HEK293 (cell line): ENCODE data around the gene CA10.
A peak's percentile ranks its signal among the peaks of the same experiment; 100 is the strongest.

Experiments
- CTCF ChIA-PET: fragments of 350-600 bp; formaldehyde crosslinking; extraction: SDS; loops from one replicate; lab custom pipeline; 2021; ENCODE audit warnings: antibody characterized with exemption; lab: Yijun Ruan, JAX
- POLR2A ChIA-PET: fragments of 300-600 bp; formaldehyde crosslinking; extraction: SDS; loops from one replicate; lab custom pipeline; 2020; ENCODE audit warnings: antibody characterized with exemption, inconsistent platforms; lab: Yijun Ruan, JAX
- H3K27ac ChIP-seq: fragments of 200-500 bp; sonication (Bioruptor generic); 2 replicates; pipeline ENCODE4 v1.5.1; 2014; ENCODE audit warnings: low read depth, low read length, control low read depth, inconsistent platforms; ENCODE audit errors: extremely low read depth
- H3K36me3 ChIP-seq, 2 experiments: fragments of 200-500 bp in 1 of 2; sonication (Bioruptor generic) in 1 of 2; 1 replicate in 1 of 2; 2 replicates in 1 of 2; pipeline ENCODE4 v1.5.1; 2014 to 2017; ENCODE audit warnings: inconsistent platforms in 2 of 2, low read length in 2 of 2; ENCODE audit not compliant: control insufficient read depth in 2 of 2, insufficient read depth in 1 of 2
- H3K4me1 ChIP-seq: fragments of 200-500 bp; sonication (Bioruptor generic); 2 replicates; pipeline ENCODE4 v1.5.1; 2014; ENCODE audit warnings: mild to moderate bottlenecking, low read length, inconsistent platforms; ENCODE audit not compliant: control insufficient read depth, insufficient read depth
- H3K4me3 ChIP-seq: 2 replicates; pipeline ENCODE4 v1.5.1; 2011; ENCODE audit warnings: low read depth, mild to moderate bottlenecking, control low read depth, low read length, moderate library complexity
- H3K9me3 ChIP-seq: fragments of 200-500 bp; sonication (Bioruptor generic); 2 replicates; pipeline ENCODE4 v1.5.1; 2014; ENCODE audit warnings: low read depth, low read length, inconsistent platforms; ENCODE audit not compliant: control insufficient read depth, insufficient read depth
- CTCF ChIP-seq: fragments of 450-650 bp; formaldehyde crosslinking; IDR thresholded peaks from 2 replicates; pipeline ENCODE4 v1.5.1; 2016; ENCODE audit warnings: missing biosample characterization, missing genetic modification characterization
- GLI4 ChIP-seq: fragments of 450-650 bp; formaldehyde crosslinking; IDR thresholded peaks from 2 replicates; pipeline ENCODE4 v1.5.1; 2016; ENCODE audit warnings: missing biosample characterization, missing genetic modification characterization
- MYNN ChIP-seq: fragments of 450-650 bp; formaldehyde crosslinking; IDR thresholded peaks from 2 replicates; pipeline ENCODE4 v1.5.1; 2016; ENCODE audit warnings: missing biosample characterization, missing genetic modification characterization, borderline replicate concordance
- SP3 ChIP-seq: fragments of 450-650 bp; formaldehyde crosslinking; IDR thresholded peaks from 2 replicates; pipeline ENCODE4 v1.5.1; 2016; ENCODE audit warnings: missing biosample characterization, missing genetic modification characterization
- TRIM28 ChIP-seq: IDR thresholded peaks from 2 replicates; pipeline ENCODE4 v1.6.1; 2011; ENCODE audit warnings: low read length, control low read depth, borderline replicate concordance
- ZBTB7A ChIP-seq: fragments of 450-650 bp; formaldehyde crosslinking; IDR thresholded peaks from 2 replicates; pipeline ENCODE4 v1.5.1; 2016; ENCODE audit warnings: low read depth, missing biosample characterization, missing genetic modification characterization
- ZNF184 ChIP-seq: fragments of 450-650 bp; IDR thresholded peaks from 2 replicates; pipeline ENCODE4 v1.5.1; 2018; ENCODE audit warnings: missing biosample characterization, mild to moderate bottlenecking, missing genetic modification characterization
- ZNF274 ChIP-seq, 2 experiments: fragments of 200-500 bp in 1 of 2; fragments of 450-650 bp in 1 of 2; sonication (Bioruptor generic) in 1 of 2; formaldehyde crosslinking in 1 of 2; IDR thresholded peaks; 2 replicates each; pipeline versions ENCODE4 v1.5.1 to v1.6.1; 2014 to 2016; ENCODE audit warnings: borderline replicate concordance in 1 of 2, inconsistent platforms in 1 of 2, low read length in 1 of 2, missing biosample characterization in 1 of 2, missing genetic modification characterization in 1 of 2
- ZNF280D ChIP-seq: fragments of 450-650 bp; formaldehyde crosslinking; IDR thresholded peaks from 2 replicates; pipeline ENCODE4 v1.5.1; 2016; ENCODE audit warnings: missing biosample characterization, missing genetic modification characterization
- ZNF341 ChIP-seq: fragments of 450-650 bp; formaldehyde crosslinking; IDR thresholded peaks from 2 replicates; pipeline ENCODE4; 2016; ENCODE audit warnings: low read depth, missing biosample characterization, missing genetic modification characterization
- ZNF366 ChIP-seq: fragments of 450-650 bp; formaldehyde crosslinking; conservative IDR thresholded peaks from 2 replicates; pipeline ENCODE4 v1.5.1; 2016; ENCODE audit warnings: missing biosample characterization, missing genetic modification characterization
- ZNF639 ChIP-seq: fragments of 450-650 bp; formaldehyde crosslinking; IDR thresholded peaks from 2 replicates; pipeline ENCODE4 v1.5.1; 2016; ENCODE audit warnings: missing biosample characterization, missing genetic modification characterization
- ZNF654 ChIP-seq: fragments of 450-650 bp; formaldehyde crosslinking; IDR thresholded peaks from 2 replicates; pipeline ENCODE4 v1.5.1; 2016; ENCODE audit warnings: low read depth, missing biosample characterization, missing genetic modification characterization
- ZNF76 ChIP-seq: fragments of 450-650 bp; formaldehyde crosslinking; IDR thresholded peaks from 2 replicates; pipeline ENCODE4; 2016; ENCODE audit warnings: low read depth, missing biosample characterization, missing genetic modification characterization, borderline replicate concordance
- TF ChIP-seq, protein P1 (sequence below): fragments of 450-650 bp; formaldehyde crosslinking; IDR thresholded peaks from 2 replicates; pipeline ENCODE4 v1.5.1; 2016; ENCODE audit warnings: missing biosample characterization, missing genetic modification characterization
- TF ChIP-seq, protein P2 (sequence below): fragments of 450-650 bp; IDR thresholded peaks from 2 replicates; pipeline ENCODE4 v1.5.1; 2018; ENCODE audit warnings: missing biosample characterization, missing genetic modification characterization
- TF ChIP-seq, protein P3 (sequence below): fragments of 450-650 bp; formaldehyde crosslinking; IDR thresholded peaks from 2 replicates; pipeline ENCODE4 v1.5.1; 2016; ENCODE audit warnings: missing biosample characterization, missing genetic modification characterization
- TF ChIP-seq, protein P4 (sequence below): sonication (generic); formaldehyde crosslinking; IDR thresholded peaks from 2 replicates; pipeline ENCODE4 v1.8.1; 2022; ENCODE audit warnings: mild to moderate bottlenecking, moderate library complexity, missing genetic modification reagents

Gene CA10

GRCh38 chr17:51585514-51586104 is 572.9 kb downstream of the CA10 start:
- Histone ChIP-seq H3K4me3 (no peak overlapping the region), H3K4me1 (no peaks in the 10 kb centered on the region), H3K27ac (no peak overlapping the region), H3K36me3 (no peaks in the 10 kb centered on the region), H3K9me3 (peaks cover 2% of the 10 kb centered on the region; the same call in 1 of the 2 replicates)
- TF ChIP-seq CTCF (tag by site-specific recombination) (peak; percentile 64), ZNF341 (no peak), ZNF654 (tag by site-specific recombination) (peak; percentile 75), ZNF639 (tag by site-specific recombination) (no peak), ZBTB7A (no peak), ZNF184 (no peak), ZNF274 (IDR thresholded peaks at IDR 0.05; ENCODE audit: low read length) (no peak), ZNF274 (tag by site-specific recombination; IDR thresholded peaks at IDR 0.05; ENCODE audit: borderline replicate concordance) (no peak)
- TF ChIP-seq, protein P1, sequence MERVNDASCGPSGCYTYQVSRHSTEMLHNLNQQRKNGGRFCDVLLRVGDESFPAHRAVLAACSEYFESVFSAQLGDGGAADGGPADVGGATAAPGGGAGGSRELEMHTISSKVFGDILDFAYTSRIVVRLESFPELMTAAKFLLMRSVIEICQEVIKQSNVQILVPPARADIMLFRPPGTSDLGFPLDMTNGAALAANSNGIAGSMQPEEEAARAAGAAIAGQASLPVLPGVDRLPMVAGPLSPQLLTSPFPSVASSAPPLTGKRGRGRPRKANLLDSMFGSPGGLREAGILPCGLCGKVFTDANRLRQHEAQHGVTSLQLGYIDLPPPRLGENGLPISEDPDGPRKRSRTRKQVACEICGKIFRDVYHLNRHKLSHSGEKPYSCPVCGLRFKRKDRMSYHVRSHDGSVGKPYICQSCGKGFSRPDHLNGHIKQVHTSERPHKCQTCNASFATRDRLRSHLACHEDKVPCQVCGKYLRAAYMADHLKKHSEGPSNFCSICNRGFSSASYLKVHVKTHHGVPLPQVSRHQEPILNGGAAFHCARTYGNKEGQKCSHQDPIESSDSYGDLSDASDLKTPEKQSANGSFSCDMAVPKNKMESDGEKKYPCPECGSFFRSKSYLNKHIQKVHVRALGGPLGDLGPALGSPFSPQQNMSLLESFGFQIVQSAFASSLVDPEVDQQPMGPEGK, result no peak
- TF ChIP-seq, protein P2, sequence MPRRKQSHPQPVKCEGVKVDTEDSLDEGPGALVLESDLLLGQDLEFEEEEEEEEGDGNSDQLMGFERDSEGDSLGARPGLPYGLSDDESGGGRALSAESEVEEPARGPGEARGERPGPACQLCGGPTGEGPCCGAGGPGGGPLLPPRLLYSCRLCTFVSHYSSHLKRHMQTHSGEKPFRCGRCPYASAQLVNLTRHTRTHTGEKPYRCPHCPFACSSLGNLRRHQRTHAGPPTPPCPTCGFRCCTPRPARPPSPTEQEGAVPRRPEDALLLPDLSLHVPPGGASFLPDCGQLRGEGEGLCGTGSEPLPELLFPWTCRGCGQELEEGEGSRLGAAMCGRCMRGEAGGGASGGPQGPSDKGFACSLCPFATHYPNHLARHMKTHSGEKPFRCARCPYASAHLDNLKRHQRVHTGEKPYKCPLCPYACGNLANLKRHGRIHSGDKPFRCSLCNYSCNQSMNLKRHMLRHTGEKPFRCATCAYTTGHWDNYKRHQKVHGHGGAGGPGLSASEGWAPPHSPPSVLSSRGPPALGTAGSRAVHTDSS, result peak; percentile 58; the same call in 1 of the 2 replicates
- TF ChIP-seq, protein P3, sequence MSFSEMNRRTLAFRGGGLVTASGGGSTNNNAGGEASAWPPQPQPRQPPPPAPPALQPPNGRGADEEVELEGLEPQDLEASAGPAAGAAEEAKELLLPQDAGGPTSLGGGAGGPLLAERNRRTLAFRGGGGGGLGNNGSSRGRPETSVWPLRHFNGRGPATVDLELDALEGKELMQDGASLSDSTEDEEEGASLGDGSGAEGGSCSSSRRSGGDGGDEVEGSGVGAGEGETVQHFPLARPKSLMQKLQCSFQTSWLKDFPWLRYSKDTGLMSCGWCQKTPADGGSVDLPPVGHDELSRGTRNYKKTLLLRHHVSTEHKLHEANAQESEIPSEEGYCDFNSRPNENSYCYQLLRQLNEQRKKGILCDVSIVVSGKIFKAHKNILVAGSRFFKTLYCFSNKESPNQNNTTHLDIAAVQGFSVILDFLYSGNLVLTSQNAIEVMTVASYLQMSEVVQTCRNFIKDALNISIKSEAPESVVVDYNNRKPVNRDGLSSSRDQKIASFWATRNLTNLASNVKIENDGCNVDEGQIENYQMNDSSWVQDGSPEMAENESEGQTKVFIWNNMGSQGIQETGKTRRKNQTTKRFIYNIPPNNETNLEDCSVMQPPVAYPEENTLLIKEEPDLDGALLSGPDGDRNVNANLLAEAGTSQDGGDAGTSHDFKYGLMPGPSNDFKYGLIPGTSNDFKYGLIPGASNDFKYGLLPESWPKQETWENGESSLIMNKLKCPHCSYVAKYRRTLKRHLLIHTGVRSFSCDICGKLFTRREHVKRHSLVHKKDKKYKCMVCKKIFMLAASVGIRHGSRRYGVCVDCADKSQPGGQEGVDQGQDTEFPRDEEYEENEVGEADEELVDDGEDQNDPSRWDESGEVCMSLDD (tag by site-specific recombination), result no peak
- TF ChIP-seq, protein P4, sequence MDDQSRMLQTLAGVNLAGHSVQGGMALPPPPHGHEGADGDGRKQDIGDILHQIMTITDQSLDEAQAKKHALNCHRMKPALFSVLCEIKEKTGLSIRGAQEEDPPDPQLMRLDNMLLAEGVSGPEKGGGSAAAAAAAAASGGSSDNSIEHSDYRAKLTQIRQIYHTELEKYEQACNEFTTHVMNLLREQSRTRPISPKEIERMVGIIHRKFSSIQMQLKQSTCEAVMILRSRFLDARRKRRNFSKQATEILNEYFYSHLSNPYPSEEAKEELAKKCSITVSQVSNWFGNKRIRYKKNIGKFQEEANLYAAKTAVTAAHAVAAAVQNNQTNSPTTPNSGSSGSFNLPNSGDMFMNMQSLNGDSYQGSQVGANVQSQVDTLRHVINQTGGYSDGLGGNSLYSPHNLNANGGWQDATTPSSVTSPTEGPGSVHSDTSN (CRISPR knock-in tag), result no peak
- ChIA-PET POLR2A (interaction anchor here (1.0 kb wide), 1 partner anchor 65 kb away, joined by 3 read pairs; no protein-coding TSS in a partner anchor), CTCF (interaction anchor here (0.6 to 2.8 kb wide), 39 partner anchors 9 to 520 kb away, joined by 3 to 21 read pairs (median 4); no protein-coding TSS in a partner anchor)

DNA sequence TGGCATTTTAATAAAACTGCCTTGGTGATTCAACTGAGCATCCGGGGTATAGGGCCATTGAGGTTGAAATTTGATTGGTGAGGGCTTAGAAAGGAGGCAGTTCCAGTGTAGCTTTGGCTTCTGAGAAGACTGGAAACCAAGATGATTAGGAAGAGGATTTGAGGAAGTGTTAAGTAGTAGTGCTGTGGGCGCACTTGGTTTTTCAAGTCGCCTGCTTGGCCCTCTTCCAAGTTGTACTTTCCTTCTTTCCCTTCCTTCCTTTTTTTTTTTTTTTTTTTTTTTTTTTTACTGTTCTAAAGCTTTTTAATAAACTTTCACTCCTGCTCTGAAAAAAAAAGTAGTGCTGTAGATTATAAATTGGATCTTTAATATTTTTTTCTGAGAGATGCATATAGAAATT is 577.6 kb downstream of the CA10 start:
- CTCF ChIA-PET, result interaction anchor here (1.0 kb wide), 1 partner anchor 153 kb away, joined by 3 read pairs; no protein-coding TSS in a partner anchor
- POLR2A ChIA-PET, result interaction anchor here (0.7 kb wide), 1 partner anchor 272 kb away, joined by 10 read pairs; no protein-coding TSS in a partner anchor
- Histone ChIP-seq H3K4me3 (no peak overlapping the region), H3K9me3 (no peaks in the 10 kb centered on the region), H3K4me1 (no peaks in the 10 kb centered on the region), H3K36me3 (no peaks in the 10 kb centered on the region), H3K27ac (no peak overlapping the region)
- TF ChIP-seq GLI4 (tag by site-specific recombination) (no peak), MYNN (tag by site-specific recombination) (no peak), SP3 (tag by site-specific recombination) (no peak), ZNF366 (tag by site-specific recombination) (no peak), TRIM28 (no peak), ZNF76 (no peak), ZNF280D (tag by site-specific recombination) (no peak)
